Neuronal stem cell (in vitro differentiated cells): ENCODE measurements around the gene S100PBP.

ENCODE experiments used
- DNase-seq: peaks from one replicate; pipeline ENCODE4 v3.0.0-alpha.2; 2013; ENCODE audit warnings: low spot score
- H2AFZ ChIP-seq: one replicate; pipeline ENCODE4 v1.6.1; 2013; ENCODE audit warnings: mild to moderate bottlenecking, low read length, inconsistent platforms
- H2AK5ac ChIP-seq: 2 replicates; pipeline ENCODE4 v1.6.1; 2013; ENCODE audit warnings: low read depth, mild to moderate bottlenecking, inconsistent platforms, low read length, moderate library complexity, mixed read lengths
- H2BK120ac ChIP-seq: 2 replicates; pipeline ENCODE4 v1.6.1; 2013; ENCODE audit warnings: low read depth, mild to moderate bottlenecking, inconsistent platforms, low read length, moderate library complexity, mixed read lengths
- H2BK12ac ChIP-seq: one replicate; pipeline ENCODE4 v1.6.1; 2013; ENCODE audit warnings: low read length, inconsistent platforms
- H2BK15ac ChIP-seq: 2 replicates; pipeline ENCODE4 v1.6.1; 2013; ENCODE audit warnings: mild to moderate bottlenecking, low read length, inconsistent platforms, mixed read lengths
- H2BK5ac ChIP-seq: one replicate; pipeline ENCODE4 v1.6.1; 2013; ENCODE audit warnings: inconsistent platforms, mild to moderate bottlenecking, low read length, moderate library complexity
- H3K14ac ChIP-seq: one replicate; pipeline ENCODE4 v1.6.1; 2013; ENCODE audit warnings: low read length, inconsistent platforms
- H3K18ac ChIP-seq: 2 replicates; pipeline ENCODE4 v1.6.1; 2013; ENCODE audit warnings: low read length, inconsistent platforms
- H3K23ac ChIP-seq: 2 replicates; pipeline ENCODE4 v1.6.1; 2013; ENCODE audit warnings: low read depth, mild to moderate bottlenecking, mixed read lengths, low read length, inconsistent platforms; ENCODE audit not compliant: poor library complexity
- H3K27ac ChIP-seq: replicated peaks from 3 replicates; pipeline ENCODE4 v1.5.1; 2013; ENCODE audit warnings: low read length, inconsistent platforms
- H3K27me3 ChIP-seq, 3 experiments: 2 replicates each; pipeline ENCODE4 v1.6.1; 2013; ENCODE audit warnings: low read length in 3 of 3, mild to moderate bottlenecking in 2 of 3, inconsistent platforms in 1 of 3, low read depth in 1 of 3, mixed read lengths in 1 of 3, moderate library complexity in 1 of 3; ENCODE audit not compliant: control insufficient read depth in 3 of 3, insufficient read depth in 3 of 3
- H3K36me3 ChIP-seq, 2 donors: replicated peaks in 1 of 2; 2 replicates each; pipeline ENCODE4 v1.6.1; 2013; ENCODE audit warnings: low read length in 2 of 2; ENCODE audit not compliant: control insufficient read depth in 2 of 2, insufficient read depth in 2 of 2
- H3K4ac ChIP-seq: 2 replicates; pipeline ENCODE4 v1.6.1; 2013; ENCODE audit warnings: inconsistent platforms, mild to moderate bottlenecking, low read length, moderate library complexity
- H3K4me1 ChIP-seq, 2 donors: 1 replicate in 1 of 2; 2 replicates in 1 of 2; pipeline ENCODE4 v1.6.1; 2013; ENCODE audit warnings: low read length in 2 of 2, low read depth in 1 of 2; ENCODE audit not compliant: control insufficient read depth in 2 of 2, insufficient read depth in 1 of 2
- H3K4me2 ChIP-seq: one replicate; pipeline ENCODE4 v1.6.1; 2013; ENCODE audit warnings: mild to moderate bottlenecking, low read length, inconsistent platforms; ENCODE audit not compliant: insufficient read depth, poor library complexity, severe bottlenecking
- H3K4me3 ChIP-seq, 2 donors: 2 replicates each; pipeline ENCODE4 v1.5.1; 2013; ENCODE audit warnings: low read length in 2 of 2, mild to moderate bottlenecking in 2 of 2, inconsistent platforms in 1 of 2, moderate library complexity in 1 of 2
- H3K79me1 ChIP-seq: one replicate; pipeline ENCODE4 v1.6.1; 2013; ENCODE audit warnings: low read depth, mild to moderate bottlenecking, inconsistent platforms, low read length, moderate library complexity
- H3K9ac ChIP-seq: one replicate; pipeline ENCODE4 v1.6.1; 2013; ENCODE audit warnings: mild to moderate bottlenecking, low read depth, low read length, inconsistent platforms; ENCODE audit not compliant: poor library complexity
- H3K9me3 ChIP-seq, 2 donors: replicated peaks in 1 of 2; 2 replicates each; pipeline versions ENCODE3 to v1.6.1; 2013; ENCODE audit warnings: low read length in 2 of 2, mild to moderate bottlenecking in 2 of 2, inconsistent platforms in 1 of 2, low read depth in 1 of 2, mixed read lengths in 1 of 2, moderate library complexity in 1 of 2; ENCODE audit not compliant: control insufficient read depth in 2 of 2, insufficient read depth in 1 of 2
- H4K8ac ChIP-seq: one replicate; pipeline ENCODE4 v1.6.1; 2013; ENCODE audit warnings: low read depth, mild to moderate bottlenecking, inconsistent platforms, low read length, moderate library complexity
- H4K91ac ChIP-seq: one replicate; pipeline ENCODE4 v1.6.1; 2013; ENCODE audit warnings: low read length, low read depth, mild to moderate bottlenecking, inconsistent platforms; ENCODE audit not compliant: poor library complexity
- WGBS, 2 donors: extraction: QIAGEN DNeasy Blood & Tissue Kit; methylation state at CpG; one replicate each; pipeline ENCODE4 v1.1.7; 2013; ENCODE audit warnings: missing lambda C conversion rate in 2 of 2, mixed read lengths in 1 of 2; ENCODE audit not compliant: insufficient read length in 2 of 2, insufficient replicate concordance in 1 of 2; ENCODE audit errors: extremely low coverage in 2 of 2; 5-methylcytosine and 5-hydroxymethylcytosine counted together

The S100PBP gene

GRCh38 chr1:32878183-32878582 is 60.7 kb downstream of the S100PBP start:
- H3K27me3 ChIP-seq = peaks cover 0 to 37% (median 0%) of the 10 kb centered on the region in 3 experiments
- no peaks in the 10 kb centered on the region for H3K36me3 ChIP-seq
- H2BK12ac ChIP-seq = no peak overlapping the region
- no peak overlapping the region for H2AFZ ChIP-seq
- no peak overlapping the region for H2BK15ac ChIP-seq
- no peak overlapping the region for H3K18ac ChIP-seq
- no peak overlapping the region for H3K4me3 ChIP-seq
- DNase-seq = no peak
- H3K4ac ChIP-seq = no peak overlapping the region
- H3K27ac ChIP-seq = no peak overlapping the region
- H2BK120ac ChIP-seq = no peak overlapping the region
- no peak overlapping the region for H3K9ac ChIP-seq
- no peak overlapping the region for H4K8ac ChIP-seq
- peaks cover 11 to 19% of the 10 kb centered on the region in 2 donors for H3K4me1 ChIP-seq
- no peaks in the 10 kb centered on the region for H3K9me3 ChIP-seq
- H2BK5ac ChIP-seq = no peak overlapping the region
- no CpG with 5 or more reads among the region's 6 CpGs for WGBS, 2 donors
- no peak overlapping the region for H3K4me2 ChIP-seq
- H3K23ac ChIP-seq = no peak overlapping the region
- no peak overlapping the region for H2AK5ac ChIP-seq
- no peaks in the 10 kb centered on the region for H3K79me1 ChIP-seq
- no peak overlapping the region for H3K14ac ChIP-seq
- no peak overlapping the region for H4K91ac ChIP-seq

- no peaks in the 10 kb centered on the region for H3K36me3 ChIP-seq
- peak overlapping the region; percentile 76 for H3K23ac ChIP-seq
- H3K27me3 ChIP-seq = peaks cover 0 to 42% (median 0%) of the 10 kb centered on the region in 3 experiments
- H3K18ac ChIP-seq = peak overlapping the region; percentile 85
- no peaks in the 10 kb centered on the region for H3K9me3 ChIP-seq
- H3K9ac ChIP-seq = no peak overlapping the region
- no peak overlapping the region for H2BK15ac ChIP-seq
- no peak overlapping the region for H3K4me3 ChIP-seq
- H3K27ac ChIP-seq = no peak overlapping the region
- no peak overlapping the region for H3K4ac ChIP-seq
- no peak overlapping the region for H2BK120ac ChIP-seq
- WGBS, 2 donors = no CpG with 5 or more reads among the region's 5 CpGs
- H4K91ac ChIP-seq = no peak overlapping the region
- H3K4me1 ChIP-seq = peaks cover 11 to 19% of the 10 kb centered on the region in 2 donors
- no peak for DNase-seq
- H2BK5ac ChIP-seq = no peak overlapping the region
- peak overlapping the region; percentile 9 for H2AK5ac ChIP-seq
- no peak overlapping the region for H2BK12ac ChIP-seq
- no peak overlapping the region for H4K8ac ChIP-seq
- H3K14ac ChIP-seq = no peak overlapping the region
- H2AFZ ChIP-seq = no peak overlapping the region
- H3K79me1 ChIP-seq = no peaks in the 10 kb centered on the region
- H3K4me2 ChIP-seq = no peak overlapping the region
Observed at GRCh38 chr1:32878637-32879041, 61.2 kb downstream of the S100PBP start.

GRCh38 chr1:32881291-32881690 is 63.8 kb downstream of the S100PBP start:
- H2AFZ ChIP-seq = no peak overlapping the region
- peak overlapping the region; percentile 32 for H2AK5ac ChIP-seq
- peaks cover 0 to 65% (median 15%) of the 10 kb centered on the region in 3 experiments for H3K27me3 ChIP-seq
- no peak overlapping the region for H3K4me3 ChIP-seq
- peaks cover 6 to 17% of the 10 kb centered on the region in 2 donors for H3K4me1 ChIP-seq
- no peak overlapping the region for H3K14ac ChIP-seq
- no peak overlapping the region for H3K23ac ChIP-seq
- H2BK12ac ChIP-seq = no peak overlapping the region
- no peak overlapping the region for H4K8ac ChIP-seq
- H3K79me1 ChIP-seq = peaks cover 2% of the 10 kb centered on the region
- H2BK5ac ChIP-seq = no peak overlapping the region
- H2BK120ac ChIP-seq = no peak overlapping the region
- H3K9ac ChIP-seq = no peak overlapping the region
- DNase-seq = no peak
- H2BK15ac ChIP-seq = no peak overlapping the region
- WGBS, 2 donors = no CpG with 5 or more reads among the region's 5 CpGs
- H3K4ac ChIP-seq = no peak overlapping the region
- no peak overlapping the region for H3K4me2 ChIP-seq
- H4K91ac ChIP-seq = no peak overlapping the region
- no peak overlapping the region for H3K18ac ChIP-seq
- H3K9me3 ChIP-seq = no peaks in the 10 kb centered on the region
- H3K27ac ChIP-seq = no peak overlapping the region
- H3K36me3 ChIP-seq = no peaks in the 10 kb centered on the region

DNA sequence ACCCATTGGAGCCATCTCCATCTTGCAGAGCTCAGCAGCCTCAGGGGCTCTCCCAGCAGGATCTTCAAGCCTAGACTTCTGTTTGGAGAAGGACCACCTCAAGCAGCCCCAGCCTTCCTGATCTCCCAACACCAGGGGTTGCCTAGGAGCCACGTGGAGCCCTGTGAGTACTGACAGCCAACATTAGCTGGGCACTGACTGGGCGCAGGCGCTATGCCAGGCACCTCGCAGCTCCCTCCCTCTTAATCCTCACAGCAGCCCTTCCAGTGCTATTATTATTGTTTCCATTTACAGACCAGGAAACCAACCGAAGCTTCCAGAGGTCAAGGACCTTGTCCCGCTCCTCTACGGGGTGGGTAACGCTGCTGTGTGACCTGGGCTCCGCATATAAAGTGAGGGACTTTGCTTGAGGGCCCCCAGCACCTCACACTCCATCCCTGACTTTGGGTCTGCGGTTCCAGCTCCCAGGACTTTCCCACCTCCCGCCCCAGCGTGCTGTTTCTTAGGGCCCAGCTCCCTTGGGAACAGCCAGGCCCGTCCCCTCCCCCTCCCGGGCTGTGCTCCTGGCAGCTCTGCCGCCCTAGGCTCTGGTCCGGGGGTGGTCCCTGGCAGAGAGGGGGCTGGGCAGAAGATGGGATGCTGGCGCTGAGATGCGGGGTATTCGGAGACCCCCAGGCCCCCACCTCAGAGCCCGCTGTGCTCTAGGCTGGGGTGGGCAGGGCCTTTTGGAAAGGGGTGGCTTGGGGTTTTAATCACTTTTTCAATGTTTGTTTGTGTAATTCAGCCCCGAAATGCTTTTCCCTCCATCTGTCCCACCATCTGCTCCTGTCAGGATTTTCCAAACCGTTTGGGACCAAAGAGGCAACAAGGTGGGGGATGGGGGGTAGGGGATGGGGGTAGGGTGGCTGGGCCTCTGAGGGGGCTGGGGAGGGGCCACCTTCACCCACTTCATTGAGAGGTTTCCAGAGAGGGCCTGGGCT is 64.7 kb downstream of the S100PBP start:
- Histone ChIP-seq H4K91ac (no peak overlapping the region), H3K4me2 (no peak overlapping the region), H3K23ac (no peak overlapping the region), H3K27ac (no peak overlapping the region), H3K9ac (no peak overlapping the region), H3K4me1 (peaks cover 3 to 14% of the 10 kb centered on the region in 2 donors), H2AFZ (no peak overlapping the region), H2BK5ac (no peak overlapping the region), H2BK15ac (no peak overlapping the region), H3K79me1 (peaks cover 4% of the 10 kb centered on the region), H3K9me3 (peaks cover 0 to 1% of the 10 kb centered on the region in 2 donors), H4K8ac (no peak overlapping the region), H3K14ac (no peak overlapping the region), H2BK120ac (no peak overlapping the region), H2BK12ac (no peak overlapping the region), H3K4ac (no peak overlapping the region), H2AK5ac (peak overlapping the region; percentile 32), H3K27me3 (peaks cover 0 to 63% (median 20%) of the 10 kb centered on the region in 3 experiments), H3K18ac (peak overlapping the region; percentile 38), H3K36me3 (no peaks in the 10 kb centered on the region), H3K4me3 (no peak overlapping the region)
- WGBS, 2 donors = no CpG with 5 or more reads among the region's 22 CpGs
- no peak for DNase-seq
